H1 (cell line): ENCODE results near the gene AMHR2. TPM values are rescaled to one million over a fixed set of nuclear protein-coding genes. Genes with fewer than 3 reads are reported as not detected.

Experiments used
- CTCF ChIA-PET: fragments of 300-600 bp; sonication (Branson Sonifier 250); formaldehyde crosslinking; loops from one replicate; lab custom pipeline; 2021; ENCODE audit not compliant: partially characterized antibody; lab: Charles Lee
- POLR2A ChIA-PET: fragments of 300-600 bp; sonication (Branson Sonifier 250); formaldehyde crosslinking; loops from one replicate; lab custom pipeline; 2021; ENCODE audit warnings: inconsistent platforms; ENCODE audit not compliant: partially characterized antibody; lab: Charles Lee
- DNase-seq, 2 experiments: peaks; one replicate each; pipeline versions ENCODE4 v3.0.0 to v3.0.0-alpha.2; 2010 to 2022; ENCODE audit warnings: low spot score in 2 of 2, low read depth in 1 of 2, mixed read lengths in 1 of 2
- FAIRE-seq: peaks from 2 replicates; lab custom pipeline; 2011; peaks lifted over from hg19 to GRCh38; lab: Jason Lieb, UNC
- H2AFZ ChIP-seq: 2 replicates; pipeline ENCODE4 v1.8.1; 2012; ENCODE audit warnings: low read length, inconsistent platforms
- H2AK5ac ChIP-seq: 2 replicates; pipeline ENCODE4 v1.6.1; 2013; ENCODE audit warnings: low read depth, low read length
- H2BK120ac ChIP-seq: replicated peaks from 2 replicates; pipeline ENCODE3; 2013; ENCODE audit warnings: low read depth, low read length, inconsistent platforms
- H2BK12ac ChIP-seq: 2 replicates; pipeline ENCODE4 v1.6.1; 2013; ENCODE audit warnings: low read depth, low read length
- H2BK15ac ChIP-seq: 2 replicates; pipeline ENCODE4 v1.6.1; 2013; ENCODE audit warnings: low read length
- H2BK20ac ChIP-seq: 2 replicates; pipeline ENCODE4 v1.6.1; 2013; ENCODE audit warnings: low read length
- H2BK5ac ChIP-seq: 2 replicates; pipeline ENCODE4 v1.6.1; 2013; ENCODE audit warnings: low read depth, low read length
- H3K14ac ChIP-seq: 2 replicates; pipeline ENCODE4 v1.6.1; 2013; ENCODE audit warnings: inconsistent platforms; ENCODE audit not compliant: insufficient read length
- H3K18ac ChIP-seq: 2 replicates; pipeline ENCODE4 v1.6.1; 2013; ENCODE audit warnings: low read length; ENCODE audit errors: extremely low read depth
- H3K23ac ChIP-seq: 2 replicates; pipeline ENCODE4 v1.6.1; 2013; ENCODE audit warnings: inconsistent platforms; ENCODE audit not compliant: insufficient read length
- H3K23me2 ChIP-seq: 2 replicates; pipeline ENCODE4 v1.6.1; 2013; ENCODE audit warnings: low read depth, low read length
- H3K27ac ChIP-seq: 2 replicates; pipeline ENCODE4 v1.6.1; 2011; ENCODE audit warnings: low read depth, low read length, inconsistent platforms
- H3K27me3 ChIP-seq, 4 experiments: replicated peaks in 1 of 4; 1 replicate in 1 of 4; 2 replicates in 3 of 4; pipeline versions ENCODE4 v1.6.1 to v1.8.1; 2011 to 2013; ENCODE audit warnings: low read length in 3 of 4, mild to moderate bottlenecking in 3 of 4, inconsistent platforms in 2 of 4, mixed read lengths in 2 of 4, moderate library complexity in 1 of 4; ENCODE audit not compliant: control insufficient read depth in 3 of 4, insufficient read depth in 3 of 4; ENCODE audit errors: extremely low read depth in 1 of 4
- H3K36me3 ChIP-seq, 4 experiments: 2 replicates each; pipeline versions ENCODE4 v1.6.1 to v1.8.1; 2011 to 2013; ENCODE audit warnings: mild to moderate bottlenecking in 4 of 4, low read length in 3 of 4, moderate library complexity in 2 of 4, control low read depth in 1 of 4, inconsistent platforms in 1 of 4; ENCODE audit not compliant: insufficient read depth in 4 of 4, control insufficient read depth in 2 of 4
- H3K4ac ChIP-seq: replicated peaks from 2 replicates; pipeline ENCODE3; 2013; ENCODE audit warnings: low read length, low read depth, mixed read lengths, inconsistent platforms; ENCODE audit not compliant: insufficient read length
- H3K4me1 ChIP-seq, 4 experiments: replicated peaks in 1 of 4; 1 replicate in 1 of 4; 2 replicates in 3 of 4; pipeline versions ENCODE4 v1.6.1 to v1.8.1; 2011 to 2013; ENCODE audit warnings: low read length in 3 of 4, inconsistent platforms in 2 of 4, mixed read lengths in 1 of 4; ENCODE audit not compliant: insufficient read depth in 4 of 4, control insufficient read depth in 3 of 4
- H3K4me2 ChIP-seq, 2 experiments: 2 replicates each; pipeline versions ENCODE4 v1.6.1 to v1.8.1; 2011 to 2013; ENCODE audit warnings: low read depth in 2 of 2, low read length in 2 of 2, control low read depth in 1 of 2, inconsistent platforms in 1 of 2, mild to moderate bottlenecking in 1 of 2; ENCODE audit not compliant: insufficient read depth in 1 of 2
- H3K4me3 ChIP-seq, 4 experiments: fragments of 200-600, 300-600 bp in 1 of 4; sonication (generic), shearing (Covaris generic), sonication (Bioruptor Twin) in 1 of 4; 2 replicates each; pipeline versions ENCODE4 v1.5.1 to v1.8.1; 2011 to 2016; ENCODE audit warnings: low read length in 4 of 4, low read depth in 3 of 4, control low read depth in 2 of 4, inconsistent platforms in 2 of 4, mild to moderate bottlenecking in 2 of 4, mixed read lengths in 1 of 4, moderate library complexity in 1 of 4; ENCODE audit not compliant: insufficient read depth in 2 of 4; ENCODE audit errors: extremely low read depth in 1 of 4
- H3K56ac ChIP-seq: replicated peaks from 2 replicates; pipeline ENCODE3; 2013; ENCODE audit warnings: low read depth, mild to moderate bottlenecking, mixed read lengths, low read length, inconsistent platforms; ENCODE audit not compliant: insufficient read length
- H3K79me1 ChIP-seq: 2 replicates; pipeline ENCODE4 v1.6.1; 2013; ENCODE audit warnings: low read depth, low read length, control low read depth
- H3K79me2 ChIP-seq, 2 experiments: 2 replicates each; pipeline versions ENCODE4 v1.6.1 to v1.8.1; 2012 to 2013; ENCODE audit warnings: low read length in 2 of 2, mild to moderate bottlenecking in 2 of 2, inconsistent platforms in 1 of 2; ENCODE audit not compliant: insufficient read depth in 2 of 2, control insufficient read depth in 1 of 2
- H3K9ac ChIP-seq, 4 experiments: replicated peaks in 1 of 4; 1 replicate in 1 of 4; 2 replicates in 3 of 4; pipeline versions ENCODE4 v1.6.1 to v1.8.1; 2011 to 2013; ENCODE audit warnings: low read depth in 3 of 4, low read length in 3 of 4, control low read depth in 2 of 4, mild to moderate bottlenecking in 2 of 4, moderate library complexity in 2 of 4, inconsistent platforms in 1 of 4; ENCODE audit errors: extremely low read depth in 1 of 4
- H3K9me3 ChIP-seq, 2 experiments: 2 replicates each; pipeline versions ENCODE4 v1.6.1 to v1.8.1; 2012 to 2013; ENCODE audit warnings: mild to moderate bottlenecking in 2 of 2, moderate library complexity in 2 of 2, control low read depth in 1 of 2, inconsistent platforms in 1 of 2, low read depth in 1 of 2, low read length in 1 of 2, mixed read lengths in 1 of 2; ENCODE audit not compliant: insufficient read depth in 2 of 2
- H4K20me1 ChIP-seq, 2 experiments: replicated peaks in 1 of 2; 2 replicates each; pipeline versions ENCODE3 to v1.8.1; 2011 to 2013; ENCODE audit warnings: inconsistent platforms in 2 of 2, low read length in 2 of 2, mild to moderate bottlenecking in 1 of 2; ENCODE audit not compliant: insufficient read depth in 2 of 2, control insufficient read depth in 1 of 2
- H4K5ac ChIP-seq: 2 replicates; pipeline ENCODE4 v1.6.1; 2013; ENCODE audit warnings: low read length, low read depth, mixed read lengths, inconsistent platforms; ENCODE audit not compliant: insufficient read length
- H4K8ac ChIP-seq: 2 replicates; pipeline ENCODE4 v1.8.0; 2013; ENCODE audit warnings: mild to moderate bottlenecking, moderate library complexity, low read length, inconsistent platforms; ENCODE audit not compliant: insufficient read depth; ENCODE audit errors: extremely low read depth
- H4K91ac ChIP-seq: replicated peaks from 2 replicates; pipeline ENCODE3; 2013; ENCODE audit warnings: low read length, mixed read lengths, inconsistent platforms; ENCODE audit not compliant: insufficient read length
- CREB1 ChIP-seq: IDR thresholded peaks from 2 replicates; pipeline ENCODE4 v1.6.1; 2012; ENCODE audit warnings: inconsistent platforms
- CTCF ChIP-seq, 3 experiments: IDR thresholded peaks; 1 replicate in 2 of 3; 2 replicates in 1 of 3; pipeline versions ENCODE4 v1.5.1 to v1.6.1; 2011; ENCODE audit warnings: low read length in 3 of 3, mild to moderate bottlenecking in 3 of 3, inconsistent platforms in 2 of 3, low read depth in 1 of 3, moderate library complexity in 1 of 3; ENCODE audit not compliant: insufficient read depth in 1 of 3; ENCODE audit errors: control extremely low read depth in 1 of 3
- EP300 ChIP-seq, 2 experiments: IDR thresholded peaks; 1 replicate in 1 of 2; 2 replicates in 1 of 2; pipeline ENCODE4 v1.6.1; 2011 to 2012; ENCODE audit warnings: low read depth in 2 of 2, low read length in 2 of 2, mild to moderate bottlenecking in 2 of 2, borderline replicate concordance in 1 of 2, inconsistent platforms in 1 of 2, moderate library complexity in 1 of 2
- EZH2 ChIP-seq: fragments of 200-600 bp; sonication (generic); IDR thresholded peaks from 2 replicates; pipeline ENCODE4 v1.7.1; 2012; ENCODE audit warnings: low read depth, mild to moderate bottlenecking, moderate library complexity, low read length, inconsistent platforms; ENCODE audit not compliant: severe bottlenecking
- KDM4A ChIP-seq: IDR thresholded peaks from one replicate; pipeline ENCODE4 v1.7.1; 2012; ENCODE audit warnings: low read depth, mild to moderate bottlenecking, moderate library complexity, low read length, inconsistent platforms; ENCODE audit not compliant: severe bottlenecking
- SP2 ChIP-seq: IDR thresholded peaks from 2 replicates; pipeline ENCODE4 v1.6.1; 2012; ENCODE audit warnings: mild to moderate bottlenecking, low read length, inconsistent platforms
- USF2 ChIP-seq: IDR thresholded peaks from 2 replicates; pipeline ENCODE4 v1.6.1; 2011; ENCODE audit warnings: low read length, improper control_type of control experiment
- WGBS, 2 experiments: shearing (Covaris generic) in 1 of 2; methylation state at CpG; one replicate each; pipeline versions ENCODE4 v1.1.6 to v1.1.7; 2013 to 2015; ENCODE audit warnings: low lambda C conversion rate in 2 of 2, mixed read lengths in 2 of 2, inconsistent platforms in 1 of 2, low coverage in 1 of 2, missing lambda C conversion rate in 1 of 2; ENCODE audit not compliant: insufficient replicate concordance in 2 of 2, insufficient coverage in 1 of 2, insufficient read length in 1 of 2; ENCODE audit errors: extremely low coverage in 1 of 2, missing lambda C conversion rate in 1 of 2; 5-methylcytosine and 5-hydroxymethylcytosine counted together
- long read RNA-seq, 2 experiments: library from RNA in 1 of 2; library from capped mRNA in 1 of 2; stranded (forward); transcript quantifications; one replicate each; pipeline ENCODE4 v2.0.0, GENCODE V29; 2021; ENCODE audit warnings: inconsistent platforms in 1 of 2
- polyA minus RNA-seq, 3 experiments: library from RNA; depleted of rRNA, polyadenylated mRNA; stranded (reverse); fragments of >200 nt; gene quantifications; 1 replicate in 2 of 3; 2 replicates in 1 of 3; pipeline ENCODE4 v1.2.3, GENCODE V29; 2011
- polyA plus RNA-seq, 7 experiments: library from polyadenylated mRNA; depleted of rRNA in 3 of 7; stranded (reverse) in 5 of 7; unstranded in 2 of 7; fragments of >200 nt in 5 of 7; fragments of 200-250 nt in 2 of 7; gene quantifications; 1 replicate in 5 of 7; 2 replicates in 1 of 7; 4 replicates in 1 of 7; pipeline versions ENCODE4 v1.2.1 to v1.2.3, GENCODE V29; 2011 to 2013; ENCODE audit warnings: missing spikeins in 2 of 7, mixed read lengths in 2 of 7
- total RNA-seq: library from RNA; stranded (reverse); fragmentation: NEBNext Ultra II Directional; extraction: Animal tissue kit (Norgen Biotek cat#: 25700); gene quantifications from 2 replicates; pipeline ENCODE4 v1.2.1, GENCODE V29; 2021

The AMHR2 gene
- 0.34 and 0.35 TPM in 2 replicates for total RNA-seq
- 0.29 and 0.47 TPM in 2 replicates for polyA plus RNA-seq (2011; rRNA removed)
- 0.25 TPM for polyA plus RNA-seq (2011; cell fraction: cytosol; rRNA removed)
- polyA plus RNA-seq (2011; cell fraction: nucleus; rRNA removed) = 0.83 TPM
- polyA plus RNA-seq (2012, experiment 1 of 2) = 0.12 to 0.28 TPM (median 0.16 TPM) in 4 replicates
- polyA plus RNA-seq (2012, experiment 2 of 2) = 0.17 TPM
- polyA plus RNA-seq (2013, experiment 1 of 2) = 0.16 TPM
- polyA plus RNA-seq (2013, experiment 2 of 2) = not detected
- 0.24 and 0.54 TPM in 2 replicates for polyA minus RNA-seq (2011; rRNA and poly(A)+ RNA removed)
- not detected for polyA minus RNA-seq (2011; cell fraction: cytosol; rRNA and poly(A)+ RNA removed)
- not detected for polyA minus RNA-seq (2011; cell fraction: nucleus; rRNA and poly(A)+ RNA removed)
- long read RNA-seq, experiment 1, partial matches to known transcripts = 1 of 1 reads
- long read RNA-seq, experiment 1, other reads (novel, unspliced or antisense) = 0 of 1 reads
- long read RNA-seq, experiment 2 = 0 reads

- Histone ChIP-seq H3K27ac (no peak within 1 kb of the TSS), H4K91ac (no peak within 1 kb of the TSS), H3K27me3 (no peaks in the 10 kb centered on the region), H3K56ac (no peak within 1 kb of the TSS), H2BK20ac (no peak within 1 kb of the TSS), H2BK5ac (no peak within 1 kb of the TSS), H3K9ac (no peak within 1 kb of the TSS), H3K4me2 (no peak within 1 kb of the TSS), H2BK12ac (no peak within 1 kb of the TSS), H3K4me1 (peaks cover 0 to 5% (median 1%) of the 10 kb centered on the region in 4 experiments; a peak in 3 of 7 replicates), H2BK120ac (no peak within 1 kb of the TSS), H3K4ac (no peak within 1 kb of the TSS), H3K23ac (no peak within 1 kb of the TSS), H4K8ac (peak within 1 kb of the TSS; percentile 53; the same call in 1 of the 2 replicates), H2AK5ac (no peak within 1 kb of the TSS), H3K79me1 (no peaks in the 10 kb centered on the region), H4K5ac (no peak within 1 kb of the TSS), H3K79me2 (no peaks in the 10 kb centered on the region), H2BK15ac (no peak within 1 kb of the TSS), H4K20me1 (no peaks in the 10 kb centered on the region), H3K23me2 (no peaks in the 10 kb centered on the region), H3K9me3 (no peaks in the 10 kb centered on the region), H3K4me3 (no peak within 1 kb of the TSS), H3K14ac (no peak within 1 kb of the TSS), H3K36me3 (no peaks in the 10 kb centered on the region), H2AFZ (no peak within 1 kb of the TSS), H3K18ac (no peak within 1 kb of the TSS)
- 89% methylated on average over 1 of the region's 1 CpG; no CpG with 5 or more reads in 1 of the 2 experiments for WGBS, 2 experiments
- FAIRE-seq (no peak), DNase-seq (no peak)
- ChIA-PET POLR2A (interaction anchor here (0.6 to 1.4 kb wide), 8 partner anchors 11 to 78 kb away, joined by 3 to 6 read pairs (median 3); partner anchors contain the start of genes PRR13 and TARBP2), CTCF (interaction anchor here (0.9 to 5.3 kb wide), 9 partner anchors 10 to 89 kb away, joined by 3 to 37 read pairs (median 4); no protein-coding TSS in a partner anchor)
- TF ChIP-seq USF2 (no peak), CREB1 (no peak), SP2 (no peak), EZH2 (no peak), EP300 (IDR thresholded peaks at IDR 0.05; ENCODE audit: borderline replicate concordance in 1 of 2, low read depth in 2 of 2, low read length in 2 of 2) (no peak), KDM4A (no peak), CTCF (IDR thresholded peaks at IDR 0.05; ENCODE audit: control extremely low read depth in 1 of 3, insufficient read depth in 1 of 3, low read depth in 1 of 3, low read length in 3 of 3) (no peak)
These were observed at the start of gene AMHR2 for GRCh38 chr12:53423597-53423996. AMHR2 (plus strand) TSS chr12:53423855; CDS start chr12:53423935, 80 bp downstream.
